HG03520 (cell line): ENCODE results near the gene CLEC14A.

ENCODE experiments used
- ATAC-seq: cut with Tn5 transposase; IDR thresholded peaks from one replicate; pipeline ENCODE4 v1.9.1; 2021; ENCODE audit warnings: mild to moderate bottlenecking, moderate library complexity; ENCODE audit not compliant: unreplicated experiment

CLEC14A gene

DNA sequence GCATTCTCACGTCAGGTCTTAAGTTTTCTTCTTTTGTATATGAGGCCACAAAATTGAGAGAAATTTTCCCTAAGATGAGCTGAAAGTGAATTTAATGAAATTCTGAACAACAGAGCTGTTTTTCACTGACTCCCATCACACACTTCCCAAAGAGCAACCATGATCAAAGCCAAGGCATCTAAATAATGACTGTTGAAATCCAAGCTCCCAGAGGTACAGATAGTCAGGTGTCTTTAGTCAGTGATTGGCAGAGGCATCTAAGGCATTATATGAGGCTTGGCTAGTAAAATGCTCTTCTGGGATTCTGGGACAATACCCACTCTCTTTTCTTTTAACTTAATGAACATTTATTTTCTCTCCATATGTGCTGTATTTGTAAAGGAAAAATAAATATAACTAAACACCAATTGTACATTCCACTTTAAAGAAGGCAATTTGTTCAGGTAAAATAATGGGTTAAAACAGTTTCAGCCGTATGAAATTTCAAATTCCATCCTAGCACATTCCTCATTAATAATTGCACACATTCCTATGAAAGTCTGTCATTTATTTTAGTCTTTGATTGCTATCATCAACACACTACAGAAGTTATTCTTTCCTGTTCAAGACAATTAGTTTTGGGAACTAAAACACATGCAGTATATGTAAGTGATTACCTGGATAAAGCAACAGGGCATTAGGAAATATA is 49.1 kb downstream of the CLEC14A start:
- ATAC-seq = no peak

DNA sequence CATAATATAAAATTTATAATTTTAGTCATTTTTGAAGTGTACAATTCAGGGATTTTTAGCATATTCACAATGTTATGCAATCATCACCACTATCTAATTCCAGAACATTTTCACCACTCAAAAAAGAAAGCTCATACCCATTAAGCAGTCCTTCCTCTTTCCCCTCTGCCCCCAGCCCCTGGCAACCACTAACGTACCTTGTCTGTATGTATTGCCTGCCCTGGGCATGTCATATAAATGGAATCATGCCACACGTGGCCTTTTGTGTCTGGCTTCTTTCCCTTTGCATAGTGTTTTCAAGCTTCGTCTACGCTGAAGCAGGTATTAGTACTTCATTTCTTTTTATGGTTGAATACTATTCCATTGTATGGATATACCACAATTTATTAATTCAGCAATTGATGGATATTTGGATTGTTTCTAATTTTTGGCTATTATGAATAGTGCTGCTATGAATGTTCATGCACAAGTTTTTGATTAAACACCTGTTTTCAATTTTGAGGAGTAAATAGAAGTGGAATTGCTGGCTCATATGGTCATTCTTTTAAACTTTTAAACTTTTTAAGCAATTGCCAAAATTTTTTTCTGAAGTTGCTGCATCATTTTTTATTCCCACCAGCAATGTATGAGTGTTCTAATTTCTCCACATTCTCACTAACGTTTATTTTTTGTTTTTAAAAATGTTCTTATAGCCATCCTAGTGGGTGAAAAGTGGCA is 49.8 kb downstream of the CLEC14A start:
- no peak for ATAC-seq

DNA sequence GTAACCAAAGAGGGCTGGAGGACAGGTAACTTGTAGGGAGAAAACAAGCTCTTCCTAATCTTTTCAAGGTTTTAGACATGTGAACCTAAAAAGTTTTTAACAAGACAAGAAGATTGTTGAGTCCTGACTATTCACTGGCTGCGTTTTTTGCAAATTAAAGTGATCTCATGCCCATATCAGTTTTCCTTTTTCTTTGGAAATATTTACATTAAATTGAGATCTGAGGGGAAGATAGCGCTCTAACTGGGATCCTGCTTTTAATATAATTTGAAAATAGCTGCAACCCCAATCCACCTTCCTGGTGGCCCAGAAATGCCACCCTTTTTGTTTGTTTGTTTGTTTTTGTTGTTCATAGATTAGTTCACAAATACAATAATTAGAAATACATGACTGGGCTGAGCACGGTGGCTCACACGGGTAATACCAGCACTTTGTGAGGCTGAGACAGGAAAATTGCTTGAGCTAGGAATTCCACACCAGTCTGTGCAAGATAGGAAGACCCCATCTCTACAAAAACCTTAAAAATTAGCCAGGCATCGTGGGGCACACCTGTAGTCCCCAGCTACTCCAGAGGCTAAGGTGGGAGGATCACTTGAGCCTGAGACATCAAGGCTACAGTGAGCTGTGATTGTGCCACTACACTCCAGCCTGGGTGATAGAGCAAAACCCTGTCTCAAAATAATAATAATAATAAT is 50.6 kb downstream of the CLEC14A start:
- no peak for ATAC-seq

DNA sequence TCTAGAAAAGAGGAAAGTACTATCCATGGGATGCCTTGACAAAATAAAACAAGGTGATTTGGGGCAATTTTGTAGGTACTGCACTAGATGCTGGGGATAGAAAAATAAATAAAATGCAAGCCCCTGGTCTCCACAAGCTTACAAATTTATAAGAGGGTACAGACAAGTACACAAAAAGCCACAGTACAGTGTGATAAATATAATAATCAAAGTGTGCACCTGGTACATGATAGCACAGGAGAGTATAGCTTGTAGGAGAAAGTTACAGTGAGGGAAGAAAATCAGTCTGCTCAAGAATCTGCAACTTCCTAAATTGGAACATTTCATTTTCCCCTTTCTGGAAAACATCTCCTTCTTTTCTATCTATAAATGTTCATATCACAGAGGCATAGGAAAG is 51.2 kb downstream of the CLEC14A start:
- no peak for ATAC-seq
